ENCODE results near the gene GCK. TPM values are rescaled to one million over a fixed set of nuclear protein-coding genes. Genes with fewer than 3 reads are reported as not detected.

Gene GCK
- total and polyA plus RNA-seq, 7 donors = 0.27 to 1.8 (median 0.60) TPM; not detected in 2

DNA sequence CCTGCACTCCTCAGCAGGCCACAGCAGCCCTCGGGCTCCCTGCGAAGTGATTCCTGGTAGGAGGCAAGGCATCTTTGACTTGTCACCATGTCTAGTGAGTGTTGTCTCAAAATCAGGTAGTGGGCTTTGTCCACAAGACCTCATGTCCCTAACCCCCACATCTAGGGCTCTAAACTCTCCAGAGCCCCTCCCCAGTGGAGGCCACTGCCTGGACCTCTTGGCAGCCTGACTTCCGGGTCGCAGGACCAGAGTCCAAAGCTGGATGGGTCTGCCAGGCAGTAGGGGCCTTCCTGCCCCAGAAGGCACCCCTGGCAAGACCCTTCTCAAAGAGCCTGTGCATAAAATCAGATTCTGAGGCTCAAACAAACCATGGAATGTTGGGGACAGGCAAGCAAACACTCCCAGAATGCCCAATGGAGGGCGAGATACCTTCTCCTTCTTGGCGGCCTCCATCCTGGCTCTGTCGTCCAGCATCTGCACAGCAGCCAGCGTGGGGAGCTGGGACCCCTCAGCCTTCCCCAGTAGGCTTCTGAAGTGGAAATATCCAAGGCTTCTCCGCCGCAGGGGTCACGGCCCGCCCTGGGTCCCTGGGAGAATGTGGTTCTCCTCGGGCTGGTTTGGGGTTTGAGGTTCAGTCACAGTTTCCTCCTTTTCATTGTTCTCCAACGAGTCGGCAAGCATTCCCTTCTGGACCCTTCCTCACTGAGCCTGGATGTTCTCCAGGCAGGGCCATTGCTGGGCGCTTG lies 586 bp downstream of the GCK start:
- TF ChIP-seq, protein P1, sequence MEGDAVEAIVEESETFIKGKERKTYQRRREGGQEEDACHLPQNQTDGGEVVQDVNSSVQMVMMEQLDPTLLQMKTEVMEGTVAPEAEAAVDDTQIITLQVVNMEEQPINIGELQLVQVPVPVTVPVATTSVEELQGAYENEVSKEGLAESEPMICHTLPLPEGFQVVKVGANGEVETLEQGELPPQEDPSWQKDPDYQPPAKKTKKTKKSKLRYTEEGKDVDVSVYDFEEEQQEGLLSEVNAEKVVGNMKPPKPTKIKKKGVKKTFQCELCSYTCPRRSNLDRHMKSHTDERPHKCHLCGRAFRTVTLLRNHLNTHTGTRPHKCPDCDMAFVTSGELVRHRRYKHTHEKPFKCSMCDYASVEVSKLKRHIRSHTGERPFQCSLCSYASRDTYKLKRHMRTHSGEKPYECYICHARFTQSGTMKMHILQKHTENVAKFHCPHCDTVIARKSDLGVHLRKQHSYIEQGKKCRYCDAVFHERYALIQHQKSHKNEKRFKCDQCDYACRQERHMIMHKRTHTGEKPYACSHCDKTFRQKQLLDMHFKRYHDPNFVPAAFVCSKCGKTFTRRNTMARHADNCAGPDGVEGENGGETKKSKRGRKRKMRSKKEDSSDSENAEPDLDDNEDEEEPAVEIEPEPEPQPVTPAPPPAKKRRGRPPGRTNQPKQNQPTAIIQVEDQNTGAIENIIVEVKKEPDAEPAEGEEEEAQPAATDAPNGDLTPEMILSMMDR (IDR thresholded peaks at IDR 0.05) = no peak
- TF ChIP-seq POLR2AphosphoS5 (IDR thresholded peaks at IDR 0.05) = no peak
- no peak for TF ChIP-seq POLR2A (IDR thresholded peaks at IDR 0.05)
- no peak for TF ChIP-seq EP300 (IDR thresholded peaks at IDR 0.05)
- Histone ChIP-seq H3K4me1 (no peaks in the 10 kb centered on the region), H3K4me3 (no peak overlapping the region), H3K9me3 (no peaks in the 10 kb centered on the region), H3K27me3 (peaks cover 0 to 9% (median 5%) of the 10 kb centered on the region in 3 donors), H3K36me3 (no peaks in the 10 kb centered on the region), H3K27ac (no peak overlapping the region)
- WGBS, 2 donors = 85% methylated on average over 16 of the region's 16 CpGs
- DNase-seq = no peak
- intact Hi-C loops (cut with DNase I) = no loop called here

DNA sequence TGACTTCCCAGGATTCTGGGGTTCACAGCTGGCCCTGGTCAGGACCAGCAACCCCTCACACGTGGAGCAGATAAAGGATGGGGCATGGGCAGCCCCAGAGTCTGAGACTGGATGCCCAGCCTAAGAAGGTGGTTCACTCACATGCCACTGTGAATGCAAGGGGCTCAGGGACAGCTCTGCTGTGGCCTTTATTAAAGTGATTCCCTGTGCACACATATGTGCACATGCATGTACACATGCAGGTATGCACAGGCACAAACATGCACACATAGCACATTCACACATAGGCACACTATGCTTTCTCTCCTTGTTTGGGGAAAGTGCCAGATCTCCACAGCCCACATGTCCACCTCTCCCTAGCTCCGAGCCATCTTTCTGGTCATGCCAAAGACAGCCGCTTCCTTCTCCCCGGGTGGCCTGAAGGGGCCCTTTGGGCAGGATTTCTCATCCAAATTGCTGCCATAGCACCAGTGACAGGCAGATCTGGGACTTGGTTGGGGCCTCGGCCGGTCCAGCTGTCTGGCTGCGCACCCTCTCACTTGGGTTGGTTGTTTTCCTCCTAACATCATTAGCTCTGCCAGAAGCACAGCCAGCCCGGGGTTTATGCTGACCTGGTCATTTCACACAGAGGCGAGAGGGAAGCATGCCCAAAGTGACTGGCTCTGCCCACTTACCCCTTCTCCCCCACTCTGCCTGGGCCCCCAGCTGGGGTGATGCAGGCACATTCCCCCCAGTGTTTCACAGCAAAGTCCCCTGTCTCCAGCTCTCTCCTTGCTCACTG lies 1.4 kb downstream of the GCK start:
- no peaks in the 10 kb centered on the region for H3K36me3 ChIP-seq
- peaks cover 0 to 5% (median 1%) of the 10 kb centered on the region in 3 donors for H3K27me3 ChIP-seq
- WGBS, 2 donors = 73 to 74% methylated on average over 9 of the region's 9 CpGs
- TF ChIP-seq EP300 (IDR thresholded peaks at IDR 0.05) (no peak), POLR2A (IDR thresholded peaks at IDR 0.05) (no peak)
- DNase-seq = no peak
- no peaks in the 10 kb centered on the region for H3K9me3 ChIP-seq
- intact Hi-C loops (cut with DNase I) = no loop called here
- no peaks in the 10 kb centered on the region for H3K4me1 ChIP-seq
- H3K27ac ChIP-seq = no peak overlapping the region
- H3K4me3 ChIP-seq = no peak overlapping the region

DNA sequence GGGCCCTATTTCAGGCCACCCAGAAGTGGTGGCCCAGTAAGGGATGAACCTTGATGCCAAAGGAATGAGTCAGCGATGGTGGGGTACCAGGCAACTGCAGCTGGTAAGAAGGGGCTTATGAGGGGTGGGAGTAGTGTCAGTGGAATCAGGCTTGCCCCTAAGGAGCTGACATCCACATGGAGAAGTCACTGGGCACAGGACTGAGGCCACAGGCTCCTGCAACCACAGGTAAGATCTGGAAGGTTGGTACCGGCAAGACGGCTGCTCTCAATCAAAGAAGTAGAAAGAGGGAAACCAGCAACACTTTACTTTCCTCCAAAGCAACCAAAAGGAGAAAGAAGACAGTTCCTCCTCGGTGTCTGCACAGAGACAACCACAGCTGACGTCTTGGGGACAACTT lies 2.5 kb downstream of the GCK start:
- 72 to 76% methylated on average over 5 of the region's 5 CpGs for WGBS, 2 donors
- Histone ChIP-seq H3K27me3 (no peaks in the 10 kb centered on the region), H3K4me3 (no peak overlapping the region), H3K9me3 (no peaks in the 10 kb centered on the region), H3K4me1 (no peaks in the 10 kb centered on the region), H3K27ac (no peak overlapping the region), H3K36me3 (no peaks in the 10 kb centered on the region)
- DNase-seq = no peak
- TF ChIP-seq POLR2A (IDR thresholded peaks at IDR 0.05) (no peak), EP300 (IDR thresholded peaks at IDR 0.05) (no peak)
- intact Hi-C loops (cut with DNase I) = no loop called here

- Histone ChIP-seq H3K36me3 (no peaks in the 10 kb centered on the region), H3K4me1 (no peaks in the 10 kb centered on the region), H3K27ac (no peak overlapping the region), H3K9me3 (no peaks in the 10 kb centered on the region), H3K27me3 (no peaks in the 10 kb centered on the region), H3K4me3 (no peak overlapping the region)
- no peak for TF ChIP-seq POLR2AphosphoS5 (IDR thresholded peaks at IDR 0.05)
- TF ChIP-seq POLR2A (IDR thresholded peaks at IDR 0.05) = no peak
- no peak for TF ChIP-seq EP300 (IDR thresholded peaks at IDR 0.05)
- DNase-seq = no peak
- intact Hi-C loops (cut with DNase I) = no loop called here
- WGBS, 2 donors = 65 to 83% methylated on average over 5 of the region's 5 CpGs
Observed at GRCh38 chr7:44185729-44186128, 3.5 kb downstream of the GCK start.

- no peak overlapping the region for H3K27ac ChIP-seq
- no peak overlapping the region for H3K4me3 ChIP-seq
- no peak for TF ChIP-seq POLR2A (IDR thresholded peaks at IDR 0.05)
- TF ChIP-seq, protein P1 (IDR thresholded peaks at IDR 0.05) = no peak
- TF ChIP-seq EP300 (IDR thresholded peaks at IDR 0.05) = no peak
- no peak for TF ChIP-seq POLR2AphosphoS5 (IDR thresholded peaks at IDR 0.05)
- no peaks in the 10 kb centered on the region for H3K9me3 ChIP-seq
- H3K4me1 ChIP-seq = no peaks in the 10 kb centered on the region
- no peaks in the 10 kb centered on the region for H3K27me3 ChIP-seq
- no peak for DNase-seq
- WGBS, 2 donors = 83 to 92% methylated on average over 2 of the region's 2 CpGs
- H3K36me3 ChIP-seq = no peaks in the 10 kb centered on the region
- intact Hi-C loops (cut with DNase I) = no loop called here
Observed at GRCh38 chr7:44184873-44185446, 4.3 kb downstream of the GCK start.

Data from sigmoid colon (tissue), 7 donors.